NT2/D1 (cell line): ENCODE results near the gene TTYH3.

Experiments used
- SUZ12 ChIP-seq: IDR thresholded peaks from 2 replicates; pipeline ENCODE4 v1.6.1; 2011; ENCODE audit not compliant: insufficient read length, insufficient read depth; ENCODE audit errors: extremely low read depth
- YY1 ChIP-seq: IDR thresholded peaks from 2 replicates; pipeline ENCODE4 v1.6.1; 2011; ENCODE audit not compliant: insufficient read length, insufficient read depth
- ZNF274 ChIP-seq: IDR thresholded peaks from 2 replicates; pipeline ENCODE4 v1.6.1; 2011; ENCODE audit warnings: mild to moderate bottlenecking, low read depth, low read length

DNA sequence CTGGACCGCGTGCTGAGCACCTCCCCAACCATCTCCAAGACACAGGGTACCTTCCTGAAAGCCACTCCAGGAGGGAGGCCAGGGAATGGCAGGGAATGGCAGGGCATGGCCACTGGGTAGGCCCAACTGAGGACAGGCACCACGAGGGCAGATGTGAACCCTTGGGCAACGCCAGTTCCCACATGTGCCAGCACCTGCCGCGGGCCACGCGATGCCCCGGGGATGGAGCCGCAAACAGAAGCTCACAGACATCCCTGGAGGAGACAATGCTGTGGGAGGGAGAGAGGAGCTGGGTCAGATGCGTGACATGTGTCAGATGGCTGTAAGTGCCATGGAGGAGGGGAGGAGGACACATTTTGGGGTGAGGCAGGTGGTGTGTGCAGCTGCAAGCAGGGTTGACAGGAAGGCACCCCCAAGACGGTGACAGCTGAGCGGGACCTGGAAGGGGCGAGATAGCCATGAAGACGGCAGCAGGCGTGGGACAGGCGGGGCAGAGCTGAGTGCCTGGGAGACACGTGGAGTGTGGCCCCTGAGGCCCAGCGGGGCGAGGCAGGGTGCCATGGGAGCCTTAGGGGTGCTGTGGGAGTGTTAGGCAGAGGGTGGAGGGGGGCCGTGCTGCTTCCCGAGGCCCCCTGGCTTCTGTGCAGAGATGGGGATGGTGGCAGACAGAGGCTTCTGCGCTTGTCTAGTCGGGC lies 45.3 kb upstream of the TTYH3 start:
- no peak for TF ChIP-seq ZNF274
- TF ChIP-seq YY1: no peak
- no peak for TF ChIP-seq SUZ12
